NCI-H1417 (cell line): ENCODE measurements around the gene TBC1D5.
"Not testable (repeated sequence)": the region's sequence is repeated elsewhere in the genome, so short reads cannot be mapped to it uniquely, and the experiment has no call there.

Experiments used
- DNase-seq, 3 experiments: peaks; one replicate each; lab custom pipeline; 2025; lab: John Stamatoyannopoulos, UW

TBC1D5 gene

GRCh38 chr3:17546500-17547255, 195.8 kb downstream of the TBC1D5 start:
- DNase-seq = peak in 1 of 3 experiments; percentile 64

GRCh38 chr3:17544632-17545031, 197.8 kb downstream of the TBC1D5 start:
- DNase-seq = no peak

GRCh38 chr3:17542591-17542990, 199.8 kb downstream of the TBC1D5 start:
- DNase-seq = no peak

GRCh38 chr3:17539436-17539835, 203.0 kb downstream of the TBC1D5 start:
- DNase-seq = no peak

GRCh38 chr3:17535274-17535673, 207.2 kb downstream of the TBC1D5 start:
- DNase-seq = peak in 1 of 3 experiments; percentile 50

- DNase-seq = not testable (repeated sequence)
These were observed 210.0 kb downstream of the TBC1D5 start for GRCh38 chr3:17532446-17532845.

GRCh38 chr3:17529677-17530076, 212.8 kb downstream of the TBC1D5 start:
- no peak for DNase-seq

- DNase-seq = peak in 1 of 3 experiments; percentile 31
These were observed 224.0 kb downstream of the TBC1D5 start for GRCh38 chr3:17518189-17519059.

- DNase-seq = no peak
These were observed 226.8 kb downstream of the TBC1D5 start for GRCh38 chr3:17515445-17516234.

- peak in 1 of 3 experiments; percentile 12 for DNase-seq
These were observed 227.8 kb downstream of the TBC1D5 start for GRCh38 chr3:17514597-17514996.

GRCh38 chr3:17510265-17510664, 232.2 kb downstream of the TBC1D5 start:
- no peak for DNase-seq

GRCh38 chr3:17508180-17508752, 234.2 kb downstream of the TBC1D5 start:
- no peak for DNase-seq

GRCh38 chr3:17507480-17507879, 235.0 kb downstream of the TBC1D5 start:
- no peak for DNase-seq

- no peak for DNase-seq
These were observed 236.6 kb downstream of the TBC1D5 start for GRCh38 chr3:17505856-17506255.

GRCh38 chr3:17501745-17502144, 240.7 kb downstream of the TBC1D5 start:
- no peak for DNase-seq

GRCh38 chr3:17500618-17501017, 241.8 kb downstream of the TBC1D5 start:
- no peak for DNase-seq

GRCh38 chr3:17494117-17494809, 248.2 kb downstream of the TBC1D5 start:
- DNase-seq = no peak

- DNase-seq = no peak
These were observed 250.8 kb downstream of the TBC1D5 start for GRCh38 chr3:17491601-17492000.

- not testable (repeated sequence) for DNase-seq
These were observed 251.2 kb downstream of the TBC1D5 start for GRCh38 chr3:17491190-17491589.

- DNase-seq = no peak
These were observed 253.3 kb downstream of the TBC1D5 start for GRCh38 chr3:17489139-17489538.

- DNase-seq = no peak
These were observed 261.3 kb downstream of the TBC1D5 start for GRCh38 chr3:17481116-17481515.
